ENCODE measurements around the gene PDIA5. TPM values are rescaled to one million over a fixed set of nuclear protein-coding genes. Genes with fewer than 3 reads are reported as not detected.

Gene PDIA5
- total RNA-seq, 1 donor from 2014 or later = 29.3 TPM

DNA sequence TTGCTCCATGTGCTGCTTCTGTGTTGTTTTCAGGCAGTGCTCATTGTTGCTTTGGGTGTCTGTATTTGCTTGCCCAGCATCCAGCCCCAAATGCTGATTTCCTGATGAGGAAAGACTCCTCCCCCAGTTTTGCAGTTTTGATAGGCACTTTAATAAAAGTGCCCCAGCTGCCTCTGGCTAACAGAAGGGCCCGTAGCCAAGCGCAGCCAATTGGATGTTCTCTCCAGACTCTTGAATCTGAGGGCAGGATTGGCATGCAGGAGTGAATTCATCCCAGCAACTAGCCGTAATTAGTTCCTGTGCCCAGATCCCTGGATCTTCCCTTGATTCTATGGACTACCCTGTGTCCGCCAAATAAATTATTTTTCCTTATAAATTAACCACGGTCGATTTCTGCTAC lies 24.4 kb upstream of the PDIA5 start:
- no peak for TF ChIP-seq CTCF (IDR thresholded peaks at IDR 0.05)
- H3K36me3 ChIP-seq = no peaks in the 10 kb centered on the region
- peaks cover 12% of the 10 kb centered on the region for H3K4me1 ChIP-seq
- no peaks in the 10 kb centered on the region for H3K27me3 ChIP-seq (ENCODE audit: low read depth)
- H3K27ac ChIP-seq = no peak overlapping the region
- DNase-seq (peak; percentile 52), ATAC-seq (peak; percentile 32 to 65)
- intact Hi-C loops (cut with DNase I) = no loop called here
- H3K9me3 ChIP-seq = no peaks in the 10 kb centered on the region
- no peak overlapping the region for H3K4me3 ChIP-seq

- no peaks in the 10 kb centered on the region for H3K36me3 ChIP-seq
- H3K27me3 ChIP-seq (ENCODE audit: low read depth) = no peaks in the 10 kb centered on the region
- no peak overlapping the region for H3K4me3 ChIP-seq
- TF ChIP-seq CTCF (IDR thresholded peaks at IDR 0.05) = no peak
- no peaks in the 10 kb centered on the region for H3K9me3 ChIP-seq
- peaks cover 7% of the 10 kb centered on the region for H3K4me1 ChIP-seq
- no peak overlapping the region for H3K27ac ChIP-seq
- DNase-seq (no peak), ATAC-seq (no peak)
- intact Hi-C loops (cut with DNase I) = no loop called here
These were observed 21.7 kb upstream of the PDIA5 start for GRCh38 chr3:123044981-123045763.

- no peak for ATAC-seq
- Histone ChIP-seq H3K27me3 (ENCODE audit: low read depth) (no peaks in the 10 kb centered on the region), H3K27ac (no peak overlapping the region), H3K4me1 (peaks cover 7% of the 10 kb centered on the region), H3K36me3 (no peaks in the 10 kb centered on the region), H3K4me3 (no peak overlapping the region), H3K9me3 (no peaks in the 10 kb centered on the region)
- intact Hi-C loops (cut with DNase I) = no loop called here
- no peak for DNase-seq
- TF ChIP-seq CTCF (IDR thresholded peaks at IDR 0.05) = no peak
These were observed 20.4 kb upstream of the PDIA5 start for GRCh38 chr3:123046262-123047061.

DNA sequence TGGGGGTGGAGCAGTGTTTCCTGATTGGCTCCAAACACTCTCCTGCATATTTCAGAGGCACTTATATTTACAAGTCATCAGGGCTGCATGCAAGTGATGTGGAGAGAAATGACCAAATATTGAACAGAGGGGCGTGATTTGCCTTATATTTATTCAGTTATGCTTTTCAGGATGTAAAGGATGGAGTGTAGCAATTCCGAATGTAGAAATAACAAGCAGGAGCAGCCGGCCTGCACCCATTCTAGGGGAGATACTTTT lies 19.8 kb upstream of the PDIA5 start:
- no peak for TF ChIP-seq CTCF (IDR thresholded peaks at IDR 0.05)

DNA sequence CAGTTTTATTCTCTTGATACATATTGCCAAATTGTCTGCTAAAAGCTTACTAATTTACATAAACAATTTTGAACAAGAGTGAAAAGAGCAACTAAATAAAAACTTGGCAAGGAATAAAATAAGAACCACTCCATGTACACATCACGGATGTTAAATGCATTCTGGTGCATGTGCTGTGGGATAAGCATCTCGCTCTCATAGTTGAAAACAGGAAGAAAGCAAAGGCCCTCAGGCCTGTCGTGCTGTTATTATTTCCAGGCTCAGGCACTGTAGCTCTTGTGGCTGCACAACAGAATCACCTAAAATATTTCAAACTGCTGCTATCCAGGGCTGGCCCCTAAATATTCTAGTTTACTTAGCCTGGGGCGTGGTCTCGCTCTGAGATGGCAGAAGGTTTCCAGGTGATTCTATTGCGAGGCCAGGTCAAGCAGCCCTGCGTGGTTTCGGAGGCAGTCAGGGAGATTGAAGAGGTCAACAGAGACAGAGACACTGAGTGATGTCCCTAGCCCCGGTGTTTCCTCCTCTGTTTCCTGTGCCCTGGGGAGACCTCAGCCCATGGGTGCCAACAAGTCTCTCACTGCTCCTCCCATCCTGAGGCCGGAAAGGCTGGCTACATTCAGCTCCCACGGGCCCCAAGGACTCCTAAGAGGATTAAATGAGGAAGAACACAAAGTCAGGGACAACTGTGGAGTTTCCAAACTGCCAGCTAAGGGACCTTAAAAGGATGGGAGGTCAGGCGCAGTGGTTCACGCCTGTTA lies 18.2 kb upstream of the PDIA5 start:
- no peak for DNase-seq
- peak; percentile 47 to 61 for ATAC-seq
- intact Hi-C loops (cut with DNase I) = no loop called here
- H3K27ac ChIP-seq = peak overlapping the region; percentile 61
- no peaks in the 10 kb centered on the region for H3K27me3 ChIP-seq (ENCODE audit: low read depth)
- H3K4me1 ChIP-seq = peaks cover 7% of the 10 kb centered on the region
- H3K36me3 ChIP-seq = no peaks in the 10 kb centered on the region
- no peaks in the 10 kb centered on the region for H3K9me3 ChIP-seq
- no peak overlapping the region for H3K4me3 ChIP-seq
- no peak for TF ChIP-seq CTCF (IDR thresholded peaks at IDR 0.05)

More for the DNA sequence above, 19.8 kb upstream of the PDIA5 start:
- no peak overlapping the region for H3K4me3 ChIP-seq
- DNase-seq = no peak
- H3K27me3 ChIP-seq (ENCODE audit: low read depth) = no peaks in the 10 kb centered on the region
- ATAC-seq = no peak
- H3K36me3 ChIP-seq = no peaks in the 10 kb centered on the region
- no peaks in the 10 kb centered on the region for H3K9me3 ChIP-seq
- peaks cover 7% of the 10 kb centered on the region for H3K4me1 ChIP-seq
- intact Hi-C loops (cut with DNase I) = no loop called here
- H3K27ac ChIP-seq = no peak overlapping the region
